Stimulated activated CD8-positive, alpha-beta memory T cell treated with anti-CD3 and anti-CD28 coated beads, Interleukin-15, amount 100 ng/mL, for 48 hours (primary cell): ENCODE data around the gene TP53I3.
"Not testable (repeated sequence)": the region's sequence is repeated elsewhere in the genome, so short reads cannot be mapped to it uniquely, and the experiment has no call there.

Experiments used
- DNase-seq, 2 donors: peaks; one replicate each; pipeline ENCODE4 v3.0.0-alpha.2; 2020; ENCODE audit warnings: low read depth in 2 of 2

Gene TP53I3

DNA sequence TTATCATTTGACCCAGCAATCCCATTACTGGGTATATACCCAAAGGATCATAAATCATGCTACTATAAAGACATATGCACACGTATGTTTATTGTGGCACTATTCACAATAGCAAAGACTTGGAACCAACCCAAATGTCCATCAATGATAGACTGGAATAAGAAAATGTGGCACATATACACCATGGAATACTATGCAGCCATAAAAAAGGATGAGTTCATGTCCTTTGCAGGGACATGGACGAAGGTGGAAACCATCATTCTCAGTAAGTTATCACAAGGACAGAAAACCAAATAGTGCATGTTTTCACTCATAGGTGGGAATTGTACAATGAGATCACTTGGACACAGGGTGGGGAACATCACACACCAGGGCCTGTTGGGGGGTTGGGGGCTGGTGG lies 16.1 kb upstream of the TP53I3 start:
- DNase-seq = not testable (repeated sequence)

DNA sequence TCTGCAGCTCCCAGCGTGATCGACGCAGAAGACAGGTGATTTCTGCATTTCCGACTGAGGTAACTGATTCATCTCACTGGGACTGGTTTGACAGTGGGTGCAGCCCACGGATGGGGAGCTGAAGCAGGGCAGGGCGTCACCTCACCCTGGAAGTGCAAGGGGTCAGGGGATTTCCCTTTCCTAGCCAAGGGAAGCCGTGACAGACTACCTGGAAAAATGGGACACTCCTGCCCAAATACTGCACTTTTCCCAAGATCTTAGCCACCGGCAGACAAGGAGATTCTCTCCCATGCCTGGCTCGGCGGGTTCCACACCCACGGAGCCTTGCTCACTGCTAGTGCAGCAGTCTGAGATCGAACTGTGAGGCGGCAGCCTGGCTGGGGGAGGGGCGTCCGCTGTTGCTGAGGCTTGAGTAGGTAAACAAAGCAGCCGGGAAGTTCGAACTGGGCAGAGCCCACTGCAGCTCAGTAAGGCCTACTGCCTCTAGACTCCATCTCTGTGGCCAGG lies 10.6 kb upstream of the TP53I3 start:
- DNase-seq = not testable (repeated sequence)

DNA sequence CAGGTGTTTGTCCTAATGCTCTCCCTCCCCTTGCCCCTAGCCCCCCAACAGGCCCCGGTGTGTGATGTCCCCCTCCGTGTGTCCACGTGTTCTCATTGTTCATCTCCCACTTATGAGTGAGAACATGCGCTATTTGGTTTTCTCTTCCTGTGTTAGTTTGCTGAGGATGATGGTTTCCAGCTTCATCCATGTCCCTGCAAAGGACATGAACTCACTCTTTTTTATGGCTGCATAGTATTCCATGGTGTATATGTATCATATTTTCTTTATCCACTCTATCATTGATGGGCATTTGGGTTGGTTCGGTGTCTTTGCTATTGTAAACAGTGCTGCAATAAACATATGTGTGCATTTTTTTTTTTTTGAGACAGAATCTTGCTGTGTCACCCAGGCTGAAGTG lies 8.6 kb upstream of the TP53I3 start:
- DNase-seq = not testable (repeated sequence)

DNA sequence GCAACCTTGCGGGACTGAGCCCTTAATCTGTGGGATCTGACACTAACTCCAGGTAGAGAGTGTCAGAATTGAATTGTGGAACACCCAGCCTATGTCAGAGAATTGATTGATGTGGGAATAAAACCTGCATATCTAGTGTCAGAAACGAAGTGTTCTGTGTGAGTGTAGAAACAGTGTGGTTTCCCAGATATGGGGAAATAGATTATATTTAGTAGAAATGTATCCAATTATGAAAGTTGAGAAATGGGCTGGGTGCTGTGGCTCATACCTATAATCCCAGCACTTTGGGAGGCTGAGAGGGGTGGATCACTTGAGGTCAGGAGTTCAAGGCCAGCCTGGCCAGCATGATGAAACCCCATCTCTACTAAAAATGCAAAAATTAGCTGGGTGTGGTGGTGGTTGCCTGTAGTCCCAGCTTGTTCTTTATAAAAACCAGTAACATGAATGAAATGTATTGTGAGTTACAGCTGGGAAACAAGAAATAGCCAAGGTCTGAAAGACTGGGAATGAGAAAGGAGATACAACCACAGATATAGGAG lies 4.3 kb upstream of the TP53I3 start:
- no peak for DNase-seq

DNA sequence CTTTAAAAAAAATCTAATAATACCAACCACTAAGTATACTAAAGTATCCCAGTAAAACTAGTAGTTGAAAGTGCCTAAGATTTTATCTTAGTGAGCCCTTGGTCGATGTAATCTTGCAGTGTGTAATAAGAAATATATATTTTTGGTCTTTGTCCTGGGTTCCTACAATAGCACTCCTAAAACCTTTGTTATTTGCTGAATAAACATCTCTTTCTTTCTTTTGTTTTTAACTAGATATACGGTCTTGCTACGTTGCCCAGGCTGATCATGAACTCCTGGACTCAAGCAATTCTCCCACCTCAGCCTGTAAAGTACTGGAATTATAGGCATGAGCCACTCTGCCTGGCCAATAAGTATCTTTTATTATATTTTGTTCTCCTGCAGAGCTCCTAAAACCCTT lies 2.4 kb upstream of the TP53I3 start:
- no peak for DNase-seq

DNA sequence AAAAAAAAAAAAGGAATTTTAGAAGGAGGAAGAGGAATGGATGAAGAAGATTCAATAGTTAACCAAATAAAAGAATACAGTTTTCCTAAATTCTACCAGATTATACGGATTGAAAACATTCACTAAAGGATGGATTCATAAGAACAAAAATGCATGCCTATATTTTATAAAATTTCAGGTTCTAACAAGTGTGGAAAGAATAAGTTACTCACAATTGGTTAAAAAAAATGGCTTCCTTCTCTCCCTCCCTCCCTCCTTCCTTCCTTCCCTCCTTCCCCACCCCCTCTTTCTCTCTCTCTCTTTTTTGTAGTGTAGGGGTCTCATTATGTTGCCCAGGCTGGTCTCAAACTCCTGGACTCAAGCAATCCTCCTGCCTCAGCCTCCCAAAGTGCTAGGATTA lies 1.6 kb upstream of the TP53I3 start:
- DNase-seq = no peak

DNA sequence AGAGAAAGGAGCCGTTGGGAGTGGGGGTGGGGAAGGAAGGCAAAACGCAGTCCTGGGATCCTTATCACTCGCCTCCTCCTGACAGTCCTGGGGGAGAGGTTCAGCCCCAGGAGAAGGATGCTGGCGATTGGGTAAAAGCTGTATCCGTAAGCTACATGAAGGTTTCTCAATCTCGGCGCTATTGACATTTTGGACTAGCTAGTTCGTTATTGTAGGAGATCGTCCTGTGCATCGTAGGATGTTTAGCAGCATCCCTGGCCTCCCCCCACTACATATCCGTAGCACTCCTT lies 511 bp upstream of the TP53I3 start:
- DNase-seq = no peak

DNA sequence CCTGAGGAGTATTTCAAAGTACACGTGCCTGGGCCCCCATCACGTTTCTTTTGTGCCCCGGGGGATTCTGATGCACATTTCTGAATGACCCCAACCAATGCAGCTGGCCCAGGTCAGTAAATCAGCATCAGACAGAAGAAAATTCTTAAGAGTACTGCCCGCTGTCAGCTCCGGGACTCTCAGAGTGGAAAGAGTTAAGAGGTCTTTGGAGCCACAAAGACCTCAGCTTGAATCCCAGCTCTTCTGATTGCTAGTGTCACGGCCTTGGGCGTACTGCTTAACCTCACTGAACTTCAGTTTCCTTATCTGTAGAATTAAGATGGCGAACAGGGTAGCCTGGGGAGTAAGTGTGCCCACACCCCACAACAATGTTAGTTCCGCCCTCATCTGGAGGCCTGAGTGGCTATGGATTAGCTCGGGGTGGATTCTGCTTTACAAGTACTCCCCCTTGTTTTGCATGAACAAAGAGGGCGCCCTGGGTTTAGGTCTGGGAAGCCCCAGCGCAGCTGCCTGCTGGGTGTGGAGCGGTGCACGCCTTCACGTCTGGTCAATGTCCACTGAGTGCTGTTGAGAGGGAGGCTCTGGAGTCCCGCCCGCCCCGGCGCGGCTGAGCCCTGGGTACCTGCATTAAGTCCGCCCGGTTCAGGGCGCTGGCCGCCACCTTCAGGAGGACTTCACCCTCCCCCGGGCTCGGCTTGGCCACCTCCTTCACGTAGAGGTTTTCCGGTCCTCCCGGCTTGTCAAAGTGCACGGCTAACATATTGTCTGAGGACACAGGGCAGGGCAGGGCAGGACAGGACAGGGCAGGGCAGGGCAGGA lies 858 bp downstream of the TP53I3 start:
- DNase-seq = peak; percentile 7 to 8

DNA sequence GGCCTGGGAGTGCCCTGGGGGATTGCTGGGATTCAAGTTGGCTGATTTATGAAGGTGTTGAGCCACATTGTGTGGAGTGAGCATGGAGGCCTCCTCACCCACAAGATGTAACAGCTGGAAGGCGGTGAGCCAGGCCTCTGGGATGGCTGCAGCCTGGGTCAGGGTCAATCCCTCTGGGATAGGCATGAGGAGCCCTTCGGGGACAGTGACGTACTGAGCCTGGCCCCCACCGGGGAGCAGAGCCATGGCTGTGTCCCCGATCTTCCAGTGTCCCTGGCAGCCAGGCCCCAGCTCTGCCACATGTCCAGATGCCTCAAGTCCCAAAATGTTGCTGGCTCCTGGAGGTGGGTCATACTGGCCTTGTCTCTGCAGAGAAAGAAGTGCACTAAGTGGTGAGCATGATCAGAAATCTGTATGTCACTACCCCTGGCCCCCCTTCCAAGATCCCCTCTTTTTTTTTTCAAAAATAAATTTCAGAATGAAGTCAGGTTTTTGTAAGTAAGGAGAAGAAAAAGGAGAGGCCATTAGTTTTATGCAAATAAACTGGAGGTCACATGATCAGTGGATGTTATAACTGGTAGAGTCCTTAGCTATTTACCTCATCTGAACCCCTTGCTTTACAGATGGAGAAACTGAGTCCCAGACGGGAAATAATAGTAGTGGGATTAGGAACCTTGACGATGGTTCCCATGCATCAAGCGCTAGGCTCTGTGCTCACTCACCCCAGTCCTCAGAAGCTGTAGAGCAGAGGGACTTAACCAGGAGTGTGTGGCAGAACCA lies 1.7 kb downstream of the TP53I3 start:
- DNase-seq = no peak

DNA sequence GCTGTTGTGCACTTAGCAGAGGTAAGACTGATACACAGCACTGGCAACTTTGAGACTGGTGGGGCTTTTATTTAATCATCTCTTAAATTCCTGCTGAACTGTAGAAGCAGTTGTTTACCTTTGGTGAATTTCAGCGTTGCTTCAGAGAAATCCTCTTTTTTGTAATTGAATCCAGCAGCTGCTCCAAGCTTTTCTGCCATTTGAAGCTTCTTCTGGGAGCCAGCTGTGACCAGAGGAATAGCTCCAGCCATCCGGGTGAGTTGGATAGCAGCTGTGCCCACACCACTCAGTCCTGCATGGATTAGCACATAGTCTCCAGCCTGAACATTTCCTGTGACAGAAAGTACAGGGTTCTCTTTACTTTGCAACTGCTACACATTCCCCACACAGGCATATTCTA lies 3.9 kb downstream of the TP53I3 start:
- DNase-seq = no peak

DNA sequence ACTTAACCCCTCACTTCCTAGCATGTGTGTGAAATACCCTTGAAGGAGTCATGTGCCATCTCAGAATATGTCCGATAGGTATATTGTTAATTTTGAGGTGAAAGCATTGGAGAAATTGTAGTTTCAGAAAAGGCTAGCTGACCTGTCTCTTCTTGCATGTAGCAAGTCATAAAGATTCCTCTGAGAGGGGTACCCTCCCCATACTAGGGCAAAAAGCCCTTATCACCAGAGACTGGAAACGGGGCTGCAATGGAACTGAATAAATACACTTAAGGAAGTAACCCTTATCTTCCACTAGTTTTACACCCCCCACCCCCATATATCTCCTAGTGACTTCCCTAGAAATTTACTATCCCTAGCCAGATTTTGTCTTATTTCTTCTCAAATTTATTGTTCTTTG lies 6.8 kb downstream of the TP53I3 start:
- no peak for DNase-seq

DNA sequence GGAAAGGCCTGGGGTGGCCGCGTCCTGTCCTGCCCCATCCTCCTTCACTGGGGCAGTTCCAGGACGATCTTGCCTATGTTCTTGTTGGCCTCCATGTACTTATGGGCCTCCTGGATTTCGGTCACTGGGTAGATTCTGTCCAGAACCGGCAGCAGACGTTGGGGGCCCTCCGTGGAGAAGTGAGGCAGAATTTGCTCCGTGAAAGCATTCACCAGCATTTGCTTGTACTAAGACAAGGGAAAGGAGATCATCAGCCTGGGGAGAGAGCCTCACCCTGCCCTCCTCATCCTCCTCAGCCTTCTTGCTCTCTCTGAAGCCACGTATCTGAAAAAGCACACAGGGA lies 7.1 kb downstream of the TP53I3 start:
- DNase-seq = no peak

DNA sequence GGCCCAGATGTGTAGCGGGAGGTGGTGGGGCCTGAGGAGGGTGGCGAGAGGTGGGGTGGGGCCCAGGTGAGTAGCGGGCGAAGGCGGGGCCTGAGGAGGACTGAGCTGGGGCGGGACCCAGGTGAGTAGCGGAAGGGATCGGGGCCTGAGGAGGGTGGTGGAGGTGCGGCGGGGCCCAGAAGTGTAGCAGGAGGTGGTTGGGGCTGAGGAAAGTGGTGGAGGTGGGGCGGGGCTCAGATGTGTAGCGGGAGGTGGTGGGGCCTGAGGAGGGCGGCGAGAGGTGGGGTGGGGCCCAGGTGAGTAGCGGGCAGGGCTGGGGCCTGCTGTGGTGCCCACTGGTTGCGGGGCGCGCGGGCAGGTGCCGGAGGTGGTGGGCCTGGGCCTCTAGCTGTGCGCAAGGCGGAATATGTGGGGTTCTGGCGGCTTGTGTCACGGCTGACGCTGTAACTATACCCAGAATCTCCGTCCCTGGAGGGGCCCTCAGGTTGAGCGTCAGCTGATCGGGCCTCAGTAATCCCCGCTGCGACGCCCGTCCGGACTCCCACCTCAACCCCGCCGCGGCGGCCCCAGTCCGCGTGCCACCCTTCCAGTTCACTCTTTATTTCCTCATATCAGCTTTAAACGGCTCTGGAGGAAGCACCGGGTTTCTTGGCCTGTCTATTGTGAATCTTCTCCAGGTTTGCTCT lies 7.6 kb downstream of the TP53I3 start:
- peak in 1 of 2 donors; percentile 8 for DNase-seq

DNA sequence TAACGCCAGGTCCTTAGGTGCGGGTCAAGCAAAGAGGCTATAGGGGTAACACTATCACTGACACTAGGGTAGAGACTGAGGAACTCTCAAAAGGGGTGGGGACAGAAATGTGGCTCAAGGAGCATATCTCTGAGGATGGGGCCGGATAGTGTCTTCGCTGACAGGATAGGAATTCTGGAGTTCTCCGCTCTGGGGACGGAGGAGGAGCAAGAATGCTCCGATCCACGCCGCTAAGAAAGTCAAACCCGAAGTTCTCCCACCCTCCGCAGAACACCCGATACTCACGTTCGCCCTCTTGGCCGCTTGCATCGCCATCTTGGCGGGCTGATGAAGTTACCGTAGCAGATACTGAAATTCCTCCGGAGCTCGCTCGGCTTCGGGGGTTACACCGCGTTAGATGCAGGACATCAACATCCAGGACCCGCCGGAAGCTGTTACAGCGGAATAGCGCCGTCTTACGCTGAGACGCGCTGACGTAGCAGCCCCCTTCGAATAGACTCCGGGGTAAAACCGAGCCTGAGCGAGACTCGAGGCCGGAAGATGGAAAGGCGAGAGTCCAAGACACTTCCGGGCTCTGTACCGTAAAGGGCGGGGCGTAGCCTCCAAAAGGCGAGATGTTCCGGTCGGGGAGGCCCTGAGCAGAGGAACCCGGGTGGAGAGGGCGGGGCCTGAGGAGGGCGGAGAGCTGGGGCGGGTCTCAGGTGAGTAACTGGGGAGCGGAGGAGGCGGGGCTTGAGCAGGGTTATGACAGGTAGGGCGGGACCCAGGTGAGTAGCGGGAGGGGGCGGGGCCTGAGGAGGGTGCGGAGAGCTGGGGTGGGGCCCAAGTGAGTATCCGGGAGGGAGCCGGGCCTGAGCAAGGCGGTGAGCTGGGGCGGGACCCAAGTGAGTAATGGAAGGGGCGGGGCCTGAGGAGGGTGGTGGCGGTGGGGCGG lies 8.5 kb downstream of the TP53I3 start, which contains the start of gene SF3B6:
Gene SF3B6, minus strand, starts transcription at position 412 of the 934 bp plus-strand sequence. Its CDS starts 97 bp downstream, at position 315.
- peak; percentile 98 to 99 for DNase-seq

DNA sequence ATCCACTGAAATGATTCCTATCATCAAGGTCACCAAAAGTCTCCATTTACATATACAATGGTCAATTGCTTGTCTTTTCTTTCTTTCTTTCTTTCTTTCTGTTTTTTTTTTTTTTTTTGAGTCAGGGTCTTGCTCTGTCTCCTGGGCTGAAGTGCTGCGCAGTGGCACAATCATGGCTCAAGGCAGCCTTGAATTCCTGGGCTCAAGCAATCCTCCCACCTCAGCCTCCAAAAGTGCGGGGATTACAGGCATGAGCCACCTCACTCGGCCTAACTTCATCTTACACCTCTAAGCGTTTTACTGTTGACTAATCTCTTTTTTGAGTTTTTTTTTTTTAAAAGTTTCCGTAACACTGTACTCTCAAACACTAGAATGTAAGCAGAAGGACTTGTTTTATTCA lies 9.4 kb downstream of the TP53I3 start:
- no peak for DNase-seq

DNA sequence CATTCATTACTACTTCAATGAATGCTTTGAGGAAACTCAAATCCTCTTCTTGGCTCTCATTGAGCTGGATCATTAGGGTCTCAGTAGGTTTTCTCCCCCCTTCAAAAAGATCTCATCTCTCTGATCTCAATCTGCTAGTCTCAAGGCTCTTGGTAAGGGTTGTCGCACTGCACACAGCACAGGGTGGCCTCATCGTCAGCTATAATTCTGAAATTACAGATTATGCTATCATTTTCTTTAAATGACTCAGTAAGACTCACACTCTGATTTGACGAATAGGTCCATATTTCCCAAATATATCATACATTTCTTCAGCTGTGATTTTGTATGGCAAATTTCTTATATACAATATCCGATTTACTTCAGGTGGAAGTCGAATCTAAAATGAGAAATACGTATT lies 10.8 kb downstream of the TP53I3 start:
- DNase-seq = no peak

DNA sequence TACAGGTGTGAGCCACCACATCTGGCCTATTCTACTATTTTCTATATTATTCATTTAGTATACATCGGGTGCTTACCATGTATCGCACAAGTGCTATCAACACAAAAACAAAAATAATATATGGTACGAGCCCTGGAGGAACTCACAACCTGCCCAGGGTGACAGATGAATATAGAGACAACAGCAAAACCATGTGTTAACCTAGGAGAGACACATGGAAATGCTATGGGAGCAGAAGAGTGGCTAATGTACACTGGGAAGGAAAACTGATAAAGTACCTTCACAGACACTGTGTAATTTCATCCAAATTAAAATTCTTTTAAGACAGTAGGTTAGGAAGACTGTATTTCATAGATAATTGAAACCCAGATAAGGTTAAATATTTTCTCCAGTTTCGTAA lies 12.4 kb downstream of the TP53I3 start:
- DNase-seq = no peak

DNA sequence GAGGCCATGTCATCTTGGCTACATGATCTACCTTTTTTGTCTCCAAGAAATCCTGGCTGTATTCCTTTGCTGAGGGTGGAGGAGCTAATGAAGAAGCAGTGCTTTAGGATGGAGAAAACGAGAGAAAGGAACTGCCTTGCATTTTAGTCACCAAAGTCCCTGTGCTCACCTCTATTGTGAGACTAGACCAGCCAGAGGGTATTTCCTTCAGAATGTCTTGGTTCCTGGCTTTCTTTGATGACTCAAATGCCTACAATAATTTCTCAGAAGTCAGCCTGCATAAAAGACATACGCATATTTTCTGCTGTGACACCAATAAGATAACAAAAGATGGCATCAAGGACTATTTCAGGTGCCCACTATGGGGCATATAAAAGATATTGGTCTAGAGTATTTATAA lies 19.3 kb downstream of the TP53I3 start:
- no peak for DNase-seq

DNA sequence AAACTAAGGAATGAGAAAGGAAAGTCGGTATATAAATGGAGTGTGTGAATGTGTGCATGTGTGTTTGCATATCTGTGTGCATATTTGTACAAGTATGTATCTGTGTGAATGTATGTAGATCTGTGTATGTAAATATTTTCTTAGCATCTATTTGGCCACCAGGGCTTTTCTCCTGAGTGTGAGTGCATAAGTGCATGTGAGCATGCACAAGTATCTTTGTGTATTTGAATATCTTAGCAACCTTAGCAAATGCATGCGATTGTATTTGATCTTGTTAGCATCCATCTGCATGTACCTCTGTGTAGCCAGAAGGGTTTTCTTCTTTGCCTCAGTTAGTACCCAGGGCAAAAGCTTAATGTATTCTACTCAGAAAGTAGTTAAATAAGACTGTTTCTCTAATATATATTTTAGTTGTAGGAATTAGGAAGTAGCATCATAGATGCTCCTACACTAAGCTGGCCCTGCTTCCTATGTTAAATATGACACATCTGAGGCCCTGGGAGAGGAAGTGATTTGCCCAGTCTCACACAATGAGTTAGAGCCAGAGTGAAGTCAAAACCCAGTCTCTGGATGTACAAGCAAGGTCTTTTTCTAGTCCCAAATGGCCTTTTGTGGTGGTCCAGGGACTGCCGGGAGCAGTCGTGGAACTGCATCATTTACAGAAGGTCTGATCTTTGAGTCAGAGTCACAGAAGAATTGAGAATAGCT lies 25.9 kb downstream of the TP53I3 start:
- DNase-seq = no peak

DNA sequence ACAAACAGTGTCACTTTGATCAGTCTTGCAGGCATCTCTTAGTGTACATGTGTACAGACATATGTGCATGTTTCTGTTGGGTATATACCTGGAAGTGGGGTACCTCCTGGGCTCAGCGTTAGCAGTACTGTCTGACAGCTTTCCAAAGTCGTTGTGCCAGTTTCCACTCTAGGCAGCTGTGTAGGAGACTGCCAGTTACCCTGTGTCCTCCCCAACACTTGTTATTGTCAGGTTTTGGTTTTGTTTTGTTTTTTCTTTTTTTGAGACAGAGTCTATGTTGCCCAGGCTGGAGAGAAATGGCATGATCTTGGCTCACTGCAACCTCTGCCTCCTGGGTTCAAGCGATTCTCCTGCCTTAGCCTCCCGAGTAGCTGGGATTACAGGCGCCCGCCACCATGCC lies 28.9 kb downstream of the TP53I3 start:
- DNase-seq = no peak
